ENCODE data around the gene C16orf87. TPM values are rescaled to one million over a fixed set of nuclear protein-coding genes. Genes with fewer than 3 reads are reported as not detected.

The C16orf87 gene
- total and polyA plus RNA-seq, 4 donors: 4.1 to 12.9 (median 5.3) TPM

GRCh38 chr16:46830417-46830901 lies 521 bp downstream of the C16orf87 start (continued):
- TF ChIP-seq CTCF (IDR thresholded peaks at IDR 0.05; ENCODE audit: low read depth, low read length, missing input control) (no peak), REST (IDR thresholded peaks at IDR 0.05) (no peak)

- H3K27me3 ChIP-seq (ENCODE audit: control insufficient read depth in 4 of 4, insufficient read depth in 4 of 4, low read length in 3 of 4): no peaks in the 10 kb centered on the region
Measured at GRCh38 chr16:46828943-46829342, 2.0 kb downstream of the C16orf87 start.

GRCh38 chr16:46828292-46828691 lies 2.7 kb downstream of the C16orf87 start:
- H3K36me3 ChIP-seq (ENCODE audit: control insufficient read depth in 4 of 4, insufficient read depth in 3 of 4, low read depth in 1 of 4, low read length in 3 of 4): no peaks in the 10 kb centered on the region
- H3K4me1 ChIP-seq (ENCODE audit: control insufficient read depth in 4 of 4, insufficient read depth in 4 of 4, low read length in 3 of 4): peaks cover 3 to 16% (median 6%) of the 10 kb centered on the region in 4 donors
- no peak overlapping the region for H3K4me3 ChIP-seq (ENCODE audit: low read depth in 1 of 3, low read length in 3 of 3)
- H3K9me3 ChIP-seq (ENCODE audit: control insufficient read depth in 4 of 4, low read length in 3 of 4): no peaks in the 10 kb centered on the region
- H3K27ac ChIP-seq (ENCODE audit: low read depth in 1 of 2, low read length in 2 of 2): no peak overlapping the region
- H3K9ac ChIP-seq (ENCODE audit: low read depth in 1 of 2, low read length in 2 of 2): no peak overlapping the region
- no peaks in the 10 kb centered on the region for H3K27me3 ChIP-seq (ENCODE audit: control insufficient read depth in 4 of 4, insufficient read depth in 4 of 4, low read length in 3 of 4)
- DNase-seq (ENCODE audit: low spot score): no peak
- TF ChIP-seq HNF4G (IDR thresholded peaks at IDR 0.05) (no peak), RAD21 (IDR thresholded peaks at IDR 0.05) (no peak), RXRA (IDR thresholded peaks at IDR 0.05) (no peak), JUND (IDR thresholded peaks at IDR 0.05) (no peak)

More at GRCh38 chr16:46828943-46829342, 2.0 kb downstream of the C16orf87 start:
- no peak for DNase-seq (ENCODE audit: low spot score)
- Histone ChIP-seq H3K36me3 (ENCODE audit: control insufficient read depth in 4 of 4, insufficient read depth in 3 of 4, low read depth in 1 of 4, low read length in 3 of 4) (no peaks in the 10 kb centered on the region), H3K4me1 (ENCODE audit: control insufficient read depth in 4 of 4, insufficient read depth in 4 of 4, low read length in 3 of 4) (peaks cover 3 to 16% (median 6%) of the 10 kb centered on the region in 4 donors), H3K9ac (ENCODE audit: low read depth in 1 of 2, low read length in 2 of 2) (peak overlapping the region; percentile 77 to 83), H3K9me3 (ENCODE audit: control insufficient read depth in 4 of 4, low read length in 3 of 4) (no peaks in the 10 kb centered on the region), H3K27ac (ENCODE audit: low read depth in 1 of 2, low read length in 2 of 2) (peak overlapping the region; percentile 89 to 92), H3K4me3 (ENCODE audit: low read depth in 1 of 3, low read length in 3 of 3) (peak overlapping the region in 2 of 3 donors; percentile 22 to 84)
- WGBS: 98% methylated on average over 2 of the region's 2 CpGs
- TF ChIP-seq CTCF (IDR thresholded peaks at IDR 0.05; ENCODE audit: low read depth, low read length, missing input control): no peak
- no peak for TF ChIP-seq HNF4A (conservative IDR thresholded peaks at IDR 0.05)
- no peak for TF ChIP-seq SP1 (IDR thresholded peaks at IDR 0.05)
- TF ChIP-seq NR2F2 (IDR thresholded peaks at IDR 0.05): no peak
- no peak for TF ChIP-seq FOXA1 (IDR thresholded peaks at IDR 0.05)
- no peak for TF ChIP-seq RXRA (IDR thresholded peaks at IDR 0.05)
- no peak for TF ChIP-seq MAX (IDR thresholded peaks at IDR 0.05)
- no peak for TF ChIP-seq RAD21 (IDR thresholded peaks at IDR 0.05)
